Sigmoid colon (tissue), 4 donors: ENCODE results near the gene PLA2G4D.

ENCODE experiments used
- CTCF ChIP-seq, 4 experiments: fragments of 450-650 bp in 3 of 4; fragments of 200-600 bp in 1 of 4; IDR thresholded peaks; one replicate each; pipeline ENCODE4 v1.5.1; 2016 to 2019; ENCODE audit warnings: antibody characterized with exemption in 4 of 4, mild to moderate bottlenecking in 3 of 4, moderate library complexity in 2 of 4
- EP300 ChIP-seq, 4 donors: sonication (generic); formaldehyde crosslinking; IDR thresholded peaks; one replicate each; pipeline ENCODE4 v1.6.1; 2017; ENCODE audit warnings: antibody characterized with exemption in 4 of 4
- POLR2A ChIP-seq, 2 donors: fragments of 450-650 bp; IDR thresholded peaks; one replicate each; pipeline ENCODE4 v1.6.1; 2016; ENCODE audit warnings: antibody characterized with exemption in 2 of 2, mild to moderate bottlenecking in 2 of 2, moderate library complexity in 2 of 2
- POLR2AphosphoS5 ChIP-seq, 4 donors: sonication (generic); formaldehyde crosslinking; IDR thresholded peaks; one replicate each; pipeline ENCODE4 v1.6.1; 2017; ENCODE audit warnings: antibody characterized with exemption in 4 of 4

- TF ChIP-seq POLR2A (IDR thresholded peaks at IDR 0.05) (no peak), CTCF (IDR thresholded peaks at IDR 0.05) (no peak), EP300 (IDR thresholded peaks at IDR 0.05) (no peak), POLR2AphosphoS5 (IDR thresholded peaks at IDR 0.05) (no peak)
Observed at GRCh38 chr15:42033214-42033873, 61.0 kb downstream of the PLA2G4D start.
